Endothelial cell of umbilical vein (primary cell): ENCODE measurements around the gene CDC42EP4. TPM values are rescaled to one million over a fixed set of nuclear protein-coding genes. Genes with fewer than 3 reads are reported as not detected.

Experiments
- BruUV-seq: library from RNA; stranded (reverse); fragments of 400-500 nt; replicated peaks from 2 replicates; lab custom pipeline; 2021; lab: Mats Ljungman, UMichigan
- CTCF ChIA-PET: fragments of 300-600, 350-600 bp; sonication (Branson Sonifier 250); formaldehyde crosslinking; loops from one replicate; lab custom pipeline; 2021; ENCODE audit warnings: antibody characterized with exemption, inconsistent platforms; lab: Charles Lee
- POLR2A ChIA-PET: fragments of 300-600, 350-600 bp; sonication (Branson Sonifier 250); formaldehyde crosslinking; loops from one replicate; lab custom pipeline; 2021; ENCODE audit warnings: antibody characterized with exemption, inconsistent platforms; lab: Charles Lee
- DNase-seq: peaks from one replicate; pipeline ENCODE4 v3.0.0-alpha.2; 2011; ENCODE audit warnings: low read depth, low spot score
- FAIRE-seq: peaks from 2 replicates; lab custom pipeline; 2011; peaks lifted over from hg19 to GRCh38; lab: Jason Lieb, UNC
- H2AFZ ChIP-seq: 2 replicates; pipeline ENCODE4 v1.6.0; 2012; ENCODE audit warnings: low read depth, low read length, control low read depth, inconsistent platforms
- H3K27ac ChIP-seq: 2 replicates; pipeline ENCODE4 v1.5.1; 2011; ENCODE audit warnings: low read depth, mild to moderate bottlenecking, control low read depth, low read length, moderate library complexity; ENCODE audit not compliant: insufficient read depth
- H3K27me3 ChIP-seq, 2 experiments: 2 replicates each; pipeline versions ENCODE4 v1.6.0 to v1.6.1; 2011; ENCODE audit warnings: low read length in 2 of 2, mixed read lengths in 1 of 2; ENCODE audit not compliant: control insufficient read depth in 2 of 2, insufficient read depth in 2 of 2
- H3K36me3 ChIP-seq, 2 experiments: 2 replicates in 1 of 2; 3 replicates in 1 of 2; pipeline ENCODE4 v1.5.1; 2011; ENCODE audit warnings: low read length in 2 of 2, mild to moderate bottlenecking in 1 of 2, moderate library complexity in 1 of 2; ENCODE audit not compliant: control insufficient read depth in 2 of 2, insufficient read depth in 2 of 2; ENCODE audit errors: extremely low read depth in 1 of 2
- H3K4me1 ChIP-seq: 3 replicates; pipeline ENCODE4 v1.5.1; 2011; ENCODE audit warnings: mild to moderate bottlenecking, low read length; ENCODE audit not compliant: control insufficient read depth, insufficient read depth; ENCODE audit errors: extremely low read depth
- H3K4me2 ChIP-seq: 2 replicates; pipeline ENCODE4 v1.6.1; 2011; ENCODE audit warnings: low read length, control low read depth, mixed read lengths; ENCODE audit not compliant: insufficient read depth
- H3K4me3 ChIP-seq, 3 experiments: fragments of 200-600 bp in 1 of 3; sonication (generic), shearing (Covaris generic) in 1 of 3; replicated peaks in 1 of 3; 2 replicates each; pipeline ENCODE4 v1.5.1; 2011 to 2016; ENCODE audit warnings: control low read depth in 3 of 3, low read length in 3 of 3, mild to moderate bottlenecking in 2 of 3, inconsistent platforms in 1 of 3, low read depth in 1 of 3, moderate library complexity in 1 of 3; ENCODE audit not compliant: insufficient read depth in 1 of 3
- H3K79me2 ChIP-seq: 2 replicates; pipeline ENCODE4 v1.6.0; 2012; ENCODE audit warnings: low read length, inconsistent platforms; ENCODE audit not compliant: control insufficient read depth, insufficient read depth
- H3K9ac ChIP-seq: replicated peaks from 2 replicates; pipeline ENCODE3; 2011; ENCODE audit warnings: low read length, control low read depth; ENCODE audit not compliant: insufficient read depth; ENCODE audit errors: extremely low read depth
- H3K9me1 ChIP-seq: replicated peaks from 3 replicates; pipeline ENCODE4 v1.6.0; 2011; ENCODE audit warnings: mild to moderate bottlenecking, low read length; ENCODE audit not compliant: control insufficient read depth, insufficient read depth; ENCODE audit errors: extremely low read depth
- H3K9me3 ChIP-seq: replicated peaks from 2 replicates; pipeline ENCODE4 v1.5.1; 2012; ENCODE audit warnings: low read length, inconsistent platforms; ENCODE audit not compliant: control insufficient read depth, insufficient read depth
- H4K20me1 ChIP-seq: replicated peaks from 2 replicates; pipeline ENCODE3; 2011; ENCODE audit warnings: mild to moderate bottlenecking, low read length; ENCODE audit not compliant: control insufficient read depth, insufficient read depth; ENCODE audit errors: extremely low read depth
- EZH2 ChIP-seq: IDR thresholded peaks from 2 replicates; pipeline ENCODE4 v1.6.1; 2012; ENCODE audit warnings: borderline replicate concordance, low read depth, mild to moderate bottlenecking, moderate library complexity, low read length, inconsistent platforms; ENCODE audit not compliant: severe bottlenecking
- FOS ChIP-seq: IDR thresholded peaks from 2 replicates; pipeline ENCODE4 v1.6.1; 2011; ENCODE audit warnings: mild to moderate bottlenecking, low read length, moderate library complexity, borderline replicate concordance; ENCODE audit not compliant: insufficient read depth
- GATA2 ChIP-seq: IDR thresholded peaks from 2 replicates; pipeline ENCODE4 v1.7.0; 2011; ENCODE audit warnings: low read depth, mild to moderate bottlenecking, moderate library complexity, mixed read lengths, low read length; ENCODE audit not compliant: insufficient read length, insufficient read depth
- JUN ChIP-seq: IDR thresholded peaks from 2 replicates; pipeline ENCODE4 v1.6.1; 2011; ENCODE audit warnings: borderline replicate concordance, low read depth; ENCODE audit not compliant: insufficient read length, insufficient read depth
- MAX ChIP-seq: IDR thresholded peaks from 2 replicates; pipeline ENCODE4 v1.6.1; 2011; ENCODE audit not compliant: insufficient read depth, insufficient read length
- MYC ChIP-seq: IDR thresholded peaks from one replicate; pipeline ENCODE4 v1.6.1; 2011; ENCODE audit warnings: mild to moderate bottlenecking, low read depth, low read length
- POLR2A ChIP-seq: IDR thresholded peaks from 2 replicates; pipeline ENCODE4 v1.6.1; 2012; ENCODE audit warnings: low read depth, mild to moderate bottlenecking, control low read depth, low read length
- POLR2AphosphoS5 ChIP-seq: IDR thresholded peaks from 2 replicates; pipeline ENCODE4 v1.6.1; 2012; ENCODE audit warnings: low read depth, mild to moderate bottlenecking, control low read depth, low read length, moderate library complexity; ENCODE audit not compliant: insufficient read depth
- dilution Hi-C: fragments of 300-500 bp; cut with MboI; formaldehyde crosslinking; loops from one replicate; pipeline ENCODE4 v1.15.0; 2019; ENCODE audit warnings: low sequenced_read_pairs; ENCODE audit not compliant: extremely low pct_ligation_motif_present
- intact Hi-C: fragments of 100-400 bp; cut with micrococcal nuclease; formaldehyde crosslinking; loops from one replicate; pipeline ENCODE4 v1.10.0; 2022
- polyA plus RNA-seq, 4 experiments: library from polyadenylated mRNA; depleted of rRNA in 3 of 4; stranded (reverse) in 3 of 4; unstranded in 1 of 4; fragments of >200 nt; gene quantifications; 2 replicates each; pipeline versions ENCODE4 v1.2.1 to v1.2.3, GENCODE V29; 2011 to 2012; ENCODE audit warnings: missing spikeins in 1 of 4
- total RNA-seq: library from RNA; stranded (reverse); gene quantifications from 2 replicates; pipeline ENCODE4 v1.2.3, GENCODE V29; 2021
- TF ChIP-seq, protein P1 (sequence below), 2 donors: IDR thresholded peaks; 1 replicate in 1 of 2; 2 replicates in 1 of 2; pipeline ENCODE4 v1.5.1; 2011; ENCODE audit warnings: low read length in 2 of 2, mild to moderate bottlenecking in 2 of 2, moderate library complexity in 2 of 2, control low read depth in 1 of 2, inconsistent platforms in 1 of 2, low read depth in 1 of 2; ENCODE audit not compliant: insufficient read depth in 1 of 2; ENCODE audit errors: extremely low read depth in 1 of 2

The CDC42EP4 gene
- total and polyA plus RNA-seq, 2 donors (not counting 3 experiments of a cell fraction or from before 2014, with no cell fraction given): 11.4 to 19.6 TPM

GRCh38 chr17:73248532-73248931 is 63.3 kb downstream of the CDC42EP4 start:
- intact Hi-C loops: no loop called here
- Histone ChIP-seq H3K27ac (no peak overlapping the region), H3K4me1 (no peaks in the 10 kb centered on the region), H3K9me1 (no peaks in the 10 kb centered on the region), H3K4me2 (no peak overlapping the region), H3K9me3 (no peaks in the 10 kb centered on the region), H3K36me3 (peaks cover 0 to 5% of the 10 kb centered on the region in 2 experiments), H3K4me3 (no peak overlapping the region), H4K20me1 (no peaks in the 10 kb centered on the region), H2AFZ (no peak overlapping the region), H3K27me3 (no peaks in the 10 kb centered on the region), H3K9ac (no peak overlapping the region), H3K79me2 (no peaks in the 10 kb centered on the region)
- ChIA-PET POLR2A (no interaction called here), CTCF (interaction anchor here (1.1 to 7.4 kb wide), 4 partner anchors 52 to 692 kb away, joined by 6 to 73 read pairs (median 34); no protein-coding TSS in a partner anchor)
- dilution Hi-C loops: no loop called here
- TF ChIP-seq EZH2 (no peak), GATA2 (no peak), POLR2AphosphoS5 (no peak), POLR2A (no peak), FOS (no peak), MAX (no peak), MYC (no peak), JUN (no peak)
- TF ChIP-seq, protein P1, sequence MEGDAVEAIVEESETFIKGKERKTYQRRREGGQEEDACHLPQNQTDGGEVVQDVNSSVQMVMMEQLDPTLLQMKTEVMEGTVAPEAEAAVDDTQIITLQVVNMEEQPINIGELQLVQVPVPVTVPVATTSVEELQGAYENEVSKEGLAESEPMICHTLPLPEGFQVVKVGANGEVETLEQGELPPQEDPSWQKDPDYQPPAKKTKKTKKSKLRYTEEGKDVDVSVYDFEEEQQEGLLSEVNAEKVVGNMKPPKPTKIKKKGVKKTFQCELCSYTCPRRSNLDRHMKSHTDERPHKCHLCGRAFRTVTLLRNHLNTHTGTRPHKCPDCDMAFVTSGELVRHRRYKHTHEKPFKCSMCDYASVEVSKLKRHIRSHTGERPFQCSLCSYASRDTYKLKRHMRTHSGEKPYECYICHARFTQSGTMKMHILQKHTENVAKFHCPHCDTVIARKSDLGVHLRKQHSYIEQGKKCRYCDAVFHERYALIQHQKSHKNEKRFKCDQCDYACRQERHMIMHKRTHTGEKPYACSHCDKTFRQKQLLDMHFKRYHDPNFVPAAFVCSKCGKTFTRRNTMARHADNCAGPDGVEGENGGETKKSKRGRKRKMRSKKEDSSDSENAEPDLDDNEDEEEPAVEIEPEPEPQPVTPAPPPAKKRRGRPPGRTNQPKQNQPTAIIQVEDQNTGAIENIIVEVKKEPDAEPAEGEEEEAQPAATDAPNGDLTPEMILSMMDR (IDR thresholded peaks at IDR 0.05; ENCODE audit: extremely low read depth in 1 of 2, insufficient read depth in 1 of 2, low read depth in 1 of 2, low read length in 2 of 2): no peak
- FAIRE-seq: no peak
- no peak for DNase-seq
- BruUV-seq: no TSS peak
